NCI-H2171 (cell line): ENCODE data around the gene SSPN.

Experiments used
- DNase-seq: peaks from one replicate; lab custom pipeline; 2025; lab: John Stamatoyannopoulos, UW

SSPN gene

GRCh38 chr12:26187014-26187798 is 8.2 kb upstream of the SSPN start:
- no peak for DNase-seq

- DNase-seq = no peak
Observed at GRCh38 chr12:26188127-26188526, 7.2 kb upstream of the SSPN start.

- no peak for DNase-seq
Observed at GRCh38 chr12:26188641-26189040, 6.7 kb upstream of the SSPN start.

- DNase-seq = no peak
Observed at GRCh38 chr12:26192142-26192541, 3.2 kb upstream of the SSPN start.

- no peak for DNase-seq
Observed at GRCh38 chr12:26193539-26193938, 1.8 kb upstream of the SSPN start.

- peak; percentile 56 for DNase-seq
Observed at GRCh38 chr12:26195641-26196420, 458 bp downstream of the SSPN start.

GRCh38 chr12:26196421-26196716 is 996 bp downstream of the SSPN start:
- no peak for DNase-seq

GRCh38 chr12:26197832-26198231 is 2.5 kb downstream of the SSPN start:
- DNase-seq = peak; percentile 58

GRCh38 chr12:26198742-26199141 is 3.4 kb downstream of the SSPN start:
- DNase-seq = no peak

GRCh38 chr12:26203167-26203780 is 7.9 kb downstream of the SSPN start:
- DNase-seq = no peak

- DNase-seq = no peak
Observed at GRCh38 chr12:26204612-26205289, 9.4 kb downstream of the SSPN start.

GRCh38 chr12:26205298-26205697 is 9.9 kb downstream of the SSPN start:
- no peak for DNase-seq

GRCh38 chr12:26205941-26206340 is 10.6 kb downstream of the SSPN start:
- no peak for DNase-seq

GRCh38 chr12:26211331-26211730 is 16.0 kb downstream of the SSPN start:
- no peak for DNase-seq

- DNase-seq = no peak
Observed at GRCh38 chr12:26212396-26212795, 17.0 kb downstream of the SSPN start.

GRCh38 chr12:26212988-26213387 is 17.6 kb downstream of the SSPN start:
- no peak for DNase-seq

- DNase-seq = no peak
Observed at GRCh38 chr12:26214121-26214520, 18.7 kb downstream of the SSPN start.

GRCh38 chr12:26219736-26220135 is 24.4 kb downstream of the SSPN start:
- DNase-seq = no peak

GRCh38 chr12:26224657-26225056 is 29.3 kb downstream of the SSPN start:
- DNase-seq = no peak

- no peak for DNase-seq
Observed at GRCh38 chr12:26226122-26226521, 30.7 kb downstream of the SSPN start.

- peak; percentile 35 for DNase-seq
Observed at GRCh38 chr12:26226629-26227360, 31.4 kb downstream of the SSPN start.

- no peak for DNase-seq
Observed at GRCh38 chr12:26227361-26227745, 32.0 kb downstream of the SSPN start.
